HCT116 (cell line): ENCODE data around the gene GYS2. TPM values are rescaled to one million over a fixed set of nuclear protein-coding genes. Genes with fewer than 3 reads are reported as not detected.

Experiments
- ATAC-seq: fragments of 200-7000 bp; cut with Tn5 transposase; 2 replicates; pipeline ENCODE4 v1.9.1; 2020; ENCODE audit warnings: mild to moderate bottlenecking, moderate library complexity
- BruUV-seq: library from RNA; stranded (reverse); fragments of 400-500 nt; replicated peaks from 2 replicates; lab custom pipeline; 2021; lab: Mats Ljungman, UMichigan
- CTCF ChIA-PET: fragments of 300-600 bp; sonication (Branson Sonifier 250); formaldehyde crosslinking; loops from one replicate; lab custom pipeline; 2021; ENCODE audit warnings: antibody characterized with exemption; lab: Charles Lee
- POLR2A ChIA-PET: fragments of 300-600, 350-600 bp; sonication (Branson Sonifier 250); formaldehyde crosslinking; loops from one replicate; lab custom pipeline; 2021; ENCODE audit warnings: antibody characterized with exemption; lab: Charles Lee
- RAD21 ChIA-PET, 2 experiments: fragments of 300-600 bp; sonication (Branson Sonifier 250); formaldehyde crosslinking; loops; one replicate each; lab custom pipeline; 2023; ENCODE audit warnings: low total read pairs in 2 of 2; ENCODE audit not compliant: uncharacterized antibody in 2 of 2, unreplicated experiment in 2 of 2, low non-redundant PET in 1 of 2; lab: Charles Lee
- DNase-seq: peaks from one replicate; pipeline ENCODE4 v3.0.0-alpha.2; 2010; ENCODE audit warnings: low read depth, low spot score
- H2AFZ ChIP-seq: fragments of 200-600 bp; shearing (Covaris generic), sonication (generic); 2 replicates; pipeline ENCODE4 v1.6.1; 2017; ENCODE audit warnings: low read depth, mixed run types, mixed read lengths, antibody characterized with exemption, low read length; ENCODE audit not compliant: poor library complexity, severe bottlenecking
- H3K27ac ChIP-seq: 2 replicates; pipeline ENCODE4 v1.5.1; 2012; ENCODE audit warnings: low read depth, low read length
- H3K27me3 ChIP-seq: fragments of 200-600 bp; sonication (generic); 2 replicates; pipeline ENCODE4 v1.6.1; 2016; ENCODE audit warnings: mixed run types, low read length, mixed read lengths; ENCODE audit not compliant: insufficient read depth
- H3K36me3 ChIP-seq, 2 experiments: fragments of 200-500 bp in 1 of 2; fragments of 200-600 bp in 1 of 2; sonication (Bioruptor generic) in 1 of 2; sonication (generic) in 1 of 2; 2 replicates each; pipeline versions ENCODE4 v1.5.1 to v1.6.1; 2014 to 2016; ENCODE audit warnings: low read length in 2 of 2, inconsistent platforms in 1 of 2, mixed read lengths in 1 of 2, mixed run types in 1 of 2; ENCODE audit not compliant: insufficient read depth in 2 of 2, control insufficient read depth in 1 of 2
- H3K4me1 ChIP-seq, 2 experiments: fragments of 200-600 bp in 1 of 2; sonication (generic) in 1 of 2; 2 replicates each; pipeline versions ENCODE4 v1.5.1 to v1.6.1; 2012 to 2017; ENCODE audit warnings: low read length in 2 of 2, inconsistent platforms in 1 of 2, mild to moderate bottlenecking in 1 of 2, mixed read lengths in 1 of 2, mixed run types in 1 of 2, moderate library complexity in 1 of 2; ENCODE audit not compliant: insufficient read depth in 2 of 2, control insufficient read depth in 1 of 2
- H3K4me2 ChIP-seq: fragments of 200-600 bp; sonication (generic); 2 replicates; pipeline ENCODE4 v1.6.1; 2017; ENCODE audit warnings: mixed run types, low read length, mixed read lengths
- H3K4me3 ChIP-seq, 2 experiments: fragments of 200-600 bp in 1 of 2; sonication (generic) in 1 of 2; replicated peaks in 1 of 2; 2 replicates each; pipeline ENCODE4 v1.5.1; 2011 to 2016; ENCODE audit warnings: low read length in 2 of 2, control low read depth in 1 of 2, low read depth in 1 of 2, mild to moderate bottlenecking in 1 of 2, mixed read lengths in 1 of 2, mixed run types in 1 of 2
- H3K79me2 ChIP-seq: fragments of 200-600 bp; sonication (generic); 2 replicates; pipeline ENCODE4 v1.6.1; 2017; ENCODE audit warnings: mild to moderate bottlenecking, mixed run types, low read length, moderate library complexity, mixed read lengths; ENCODE audit not compliant: insufficient read depth
- H3K9ac ChIP-seq: fragments of 200-600 bp; sonication (generic); 2 replicates; pipeline ENCODE4 v1.6.1; 2016; ENCODE audit warnings: low read length, mixed read lengths
- H3K9me2 ChIP-seq: fragments of 200-600 bp; sonication (generic), shearing (Covaris generic); 2 replicates; pipeline ENCODE4 v1.6.1; 2017; ENCODE audit warnings: mixed run types, mild to moderate bottlenecking, moderate library complexity; ENCODE audit not compliant: insufficient read depth
- H3K9me3 ChIP-seq, 2 experiments: fragments of 200-500 bp in 1 of 2; fragments of 200-600 bp in 1 of 2; sonication (Bioruptor generic) in 1 of 2; sonication (generic) in 1 of 2; 2 replicates each; pipeline ENCODE4 v1.6.1; 2014 to 2017; ENCODE audit warnings: low read length in 2 of 2, mixed read lengths in 2 of 2, inconsistent platforms in 1 of 2, low read depth in 1 of 2, mild to moderate bottlenecking in 1 of 2, mixed run types in 1 of 2, moderate library complexity in 1 of 2; ENCODE audit not compliant: control insufficient read depth in 1 of 2, insufficient read depth in 1 of 2
- H4K20me1 ChIP-seq: fragments of 200-600 bp; sonication (generic), shearing (Covaris generic); 2 replicates; pipeline ENCODE4 v1.6.1; 2017; ENCODE audit warnings: mixed run types, mild to moderate bottlenecking, moderate library complexity; ENCODE audit not compliant: insufficient read depth
- CEBPB ChIP-seq: IDR thresholded peaks from 2 replicates; pipeline ENCODE4 v1.6.1; 2012; ENCODE audit warnings: low read depth
- CTCF ChIP-seq, 3 experiments: fragments of 200-600 bp in 1 of 3; sonication (generic) in 1 of 3; IDR thresholded peaks in 2 of 3; conservative IDR thresholded peaks in 1 of 3; 2 replicates each; pipeline ENCODE4 v1.5.1; 2012 to 2017; ENCODE audit warnings: low read depth in 2 of 3, low read length in 2 of 3, antibody characterized with exemption in 1 of 3, borderline replicate concordance in 1 of 3, control low read depth in 1 of 3, mild to moderate bottlenecking in 1 of 3, mixed read lengths in 1 of 3, mixed run types in 1 of 3, moderate library complexity in 1 of 3; ENCODE audit not compliant: insufficient read depth in 1 of 3
- ELF1 ChIP-seq: IDR thresholded peaks from 2 replicates; pipeline ENCODE4 v1.6.1; 2012; ENCODE audit warnings: low read depth, borderline replicate concordance
- MAX ChIP-seq: IDR thresholded peaks from 2 replicates; pipeline ENCODE4 v1.6.1; 2012
- POLR2AphosphoS5 ChIP-seq: IDR thresholded peaks from 2 replicates; pipeline ENCODE4 v1.6.1; 2011; ENCODE audit warnings: mild to moderate bottlenecking, low read depth, low read length, moderate library complexity
- RAD21 ChIP-seq: IDR thresholded peaks from 2 replicates; pipeline ENCODE4 v1.6.1; 2012; ENCODE audit warnings: low read depth, mild to moderate bottlenecking
- REST ChIP-seq: IDR thresholded peaks from 2 replicates; pipeline ENCODE4 v1.6.1; 2012; ENCODE audit warnings: low read depth
- SIN3A ChIP-seq: IDR thresholded peaks from 2 replicates; pipeline ENCODE4 v1.6.1; 2012; ENCODE audit warnings: low read depth
- SP1 ChIP-seq: IDR thresholded peaks from 2 replicates; pipeline ENCODE4 v1.6.1; 2012; ENCODE audit warnings: low read depth
- SRF ChIP-seq: IDR thresholded peaks from 2 replicates; pipeline ENCODE4 v1.6.1; 2012; ENCODE audit warnings: low read depth
- intact Hi-C: fragments of 100-400 bp; cut with micrococcal nuclease; formaldehyde crosslinking; loops from 2 replicates; pipeline ENCODE4 v1.10.0; 2022
- total RNA-seq: library from RNA; stranded (reverse); gene quantifications from one replicate; pipeline ENCODE4 v1.2.1, GENCODE V29; 2021; ENCODE audit not compliant: unreplicated experiment

The GYS2 gene
- total RNA-seq, 1 experiment from 2014 or later: not detected

- TF ChIP-seq SIN3A: no peak
- no peak for TF ChIP-seq CTCF (IDR thresholded peaks at IDR 0.05 in 2 of 3, conservative IDR thresholded peaks at IDR 0.05 in 1 of 3; ENCODE audit: borderline replicate concordance in 1 of 3, insufficient read depth in 1 of 3, low read depth in 2 of 3, low read length in 2 of 3)
- TF ChIP-seq MAX: no peak
- TF ChIP-seq, all 23 proteins: peak for 0
These were observed 77.8 kb downstream of the GYS2 start (continued) for GRCh38 chr12:21526721-21527345.

GRCh38 chr12:21526053-21526452 lies 78.6 kb downstream of the GYS2 start, which contains the start of gene SPX:
Gene SPX (plus strand): TSS chr12:21526296. CDS start chr12:21526473, 177 bp downstream.
- Histone ChIP-seq H3K4me2 (no peak within 1 kb of the TSS), H3K9me3 (no peaks in the 10 kb centered on the region), H4K20me1 (no peaks in the 10 kb centered on the region), H3K4me3 (no peak within 1 kb of the TSS), H3K9ac (no peak within 1 kb of the TSS), H3K36me3 (no peaks in the 10 kb centered on the region), H3K4me1 (no peaks in the 10 kb centered on the region), H2AFZ (no peak within 1 kb of the TSS), H3K27ac (no peak within 1 kb of the TSS), H3K9me2 (no peaks in the 10 kb centered on the region), H3K27me3 (no peaks in the 10 kb centered on the region), H3K79me2 (no peaks in the 10 kb centered on the region)
- TF ChIP-seq REST (no peak), SP1 (no peak), SRF (no peak), RAD21 (no peak), ELF1 (no peak), CEBPB (0 out of 2 replicates have a peak, but pooled peaks have one; percentile 56), POLR2AphosphoS5 (no peak)
- ATAC-seq: no peak
- POLR2A ChIA-PET: no interaction called here
- no peak for DNase-seq
- RAD21 ChIA-PET: no interaction called here
- BruUV-seq: no TSS peak
- CTCF ChIA-PET: no interaction called here
- intact Hi-C loops: no loop called here
